ENCODE data around the gene HOMER1.

Gene HOMER1

DNA sequence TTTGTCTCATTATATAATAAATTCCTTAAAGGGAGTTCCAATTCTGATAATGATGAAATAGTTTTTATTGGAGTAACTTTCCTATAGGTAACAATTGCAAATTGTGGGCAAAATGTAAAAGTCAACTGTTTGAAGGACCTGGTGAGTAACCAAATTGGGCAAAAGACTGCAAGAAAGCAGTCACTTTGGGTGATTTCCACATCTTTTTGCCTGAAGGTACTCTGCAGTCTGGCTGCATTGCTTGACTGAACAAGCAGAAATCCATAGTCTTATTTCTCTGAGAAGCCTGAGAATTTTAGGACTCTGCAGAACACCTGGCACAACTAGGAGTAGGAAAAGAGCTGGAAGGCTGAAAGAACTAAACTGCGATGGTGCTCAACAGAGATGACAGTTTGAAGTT lies 114.9 kb downstream of the HOMER1 start:
- no peak overlapping the region for H3K4me2 ChIP-seq
- H3K27me3 ChIP-seq (ENCODE audit: insufficient read depth, low read depth): no peaks in the 10 kb centered on the region
- H3K27ac ChIP-seq: no peak overlapping the region
- TF ChIP-seq, protein P1, sequence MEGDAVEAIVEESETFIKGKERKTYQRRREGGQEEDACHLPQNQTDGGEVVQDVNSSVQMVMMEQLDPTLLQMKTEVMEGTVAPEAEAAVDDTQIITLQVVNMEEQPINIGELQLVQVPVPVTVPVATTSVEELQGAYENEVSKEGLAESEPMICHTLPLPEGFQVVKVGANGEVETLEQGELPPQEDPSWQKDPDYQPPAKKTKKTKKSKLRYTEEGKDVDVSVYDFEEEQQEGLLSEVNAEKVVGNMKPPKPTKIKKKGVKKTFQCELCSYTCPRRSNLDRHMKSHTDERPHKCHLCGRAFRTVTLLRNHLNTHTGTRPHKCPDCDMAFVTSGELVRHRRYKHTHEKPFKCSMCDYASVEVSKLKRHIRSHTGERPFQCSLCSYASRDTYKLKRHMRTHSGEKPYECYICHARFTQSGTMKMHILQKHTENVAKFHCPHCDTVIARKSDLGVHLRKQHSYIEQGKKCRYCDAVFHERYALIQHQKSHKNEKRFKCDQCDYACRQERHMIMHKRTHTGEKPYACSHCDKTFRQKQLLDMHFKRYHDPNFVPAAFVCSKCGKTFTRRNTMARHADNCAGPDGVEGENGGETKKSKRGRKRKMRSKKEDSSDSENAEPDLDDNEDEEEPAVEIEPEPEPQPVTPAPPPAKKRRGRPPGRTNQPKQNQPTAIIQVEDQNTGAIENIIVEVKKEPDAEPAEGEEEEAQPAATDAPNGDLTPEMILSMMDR (conservative IDR thresholded peaks at IDR 0.05; ENCODE audit: low read depth, low read length): no peak
- H3K4me1 ChIP-seq (ENCODE audit: low read depth, poor library complexity, severe bottlenecking): no peaks in the 10 kb centered on the region
- no peak overlapping the region for H2AFZ ChIP-seq (ENCODE audit: low read depth)
- no peak overlapping the region for H3K9ac ChIP-seq
- H4K20me1 ChIP-seq (ENCODE audit: insufficient read depth): no peaks in the 10 kb centered on the region
- no peaks in the 10 kb centered on the region for H3K36me3 ChIP-seq (ENCODE audit: insufficient read depth)
- H3K79me2 ChIP-seq (ENCODE audit: insufficient read depth, low read depth): no peaks in the 10 kb centered on the region
- no peak overlapping the region for H3K4me3 ChIP-seq (IDR thresholded peaks at IDR 0.05; ENCODE audit: insufficient read depth, low read depth, low read length)

DNA sequence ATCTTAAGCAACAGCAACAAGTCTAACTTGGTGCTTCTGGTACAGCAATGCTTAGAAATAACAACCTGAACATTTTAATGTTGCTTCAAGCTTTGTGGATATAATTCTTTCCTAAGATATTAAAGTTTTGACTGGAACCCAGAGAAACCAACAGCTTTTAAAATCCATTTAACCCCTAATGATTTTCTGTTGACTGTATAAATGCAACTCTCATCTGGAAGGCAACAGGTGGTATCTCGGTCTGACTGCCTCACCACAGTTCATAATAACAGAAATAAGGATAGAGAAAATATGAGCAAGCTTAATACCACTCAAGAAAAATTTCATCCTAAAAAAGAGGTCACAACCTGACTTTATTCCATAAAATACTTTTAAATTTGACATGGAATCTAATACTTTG lies 116.9 kb downstream of the HOMER1 start:
- no peak overlapping the region for H2AFZ ChIP-seq (ENCODE audit: low read depth)
- no peaks in the 10 kb centered on the region for H3K4me1 ChIP-seq (ENCODE audit: low read depth, poor library complexity, severe bottlenecking)

DNA sequence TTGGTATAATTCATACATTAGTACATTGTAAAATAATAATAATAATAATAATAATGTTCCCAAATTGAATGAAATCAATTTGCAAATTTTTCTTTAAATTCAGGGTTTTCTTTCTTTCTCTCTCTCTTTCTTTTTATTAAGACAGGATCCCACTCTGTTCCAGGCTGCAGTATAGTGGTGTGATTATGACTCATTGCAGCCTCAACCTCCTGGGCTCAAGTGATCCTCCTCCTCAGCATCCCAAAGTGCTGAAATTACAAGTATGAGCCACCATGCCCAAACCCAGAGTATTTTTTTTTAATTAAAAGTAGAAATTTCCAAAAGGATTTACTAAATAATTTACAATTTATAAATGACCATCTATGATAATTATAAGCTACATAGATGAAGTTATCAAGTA lies 117.7 kb downstream of the HOMER1 start:
- no peak overlapping the region for H3K4me2 ChIP-seq
- H3K79me2 ChIP-seq (ENCODE audit: insufficient read depth, low read depth): no peaks in the 10 kb centered on the region
- H3K27ac ChIP-seq: no peak overlapping the region
- H4K20me1 ChIP-seq (ENCODE audit: insufficient read depth): no peaks in the 10 kb centered on the region
- H3K36me3 ChIP-seq (ENCODE audit: insufficient read depth): no peaks in the 10 kb centered on the region
- no peak overlapping the region for H3K9ac ChIP-seq
- H3K4me1 ChIP-seq (ENCODE audit: low read depth, poor library complexity, severe bottlenecking): no peaks in the 10 kb centered on the region
- no peak overlapping the region for H2AFZ ChIP-seq (ENCODE audit: low read depth)
- no peaks in the 10 kb centered on the region for H3K27me3 ChIP-seq (ENCODE audit: insufficient read depth, low read depth)
- no peak overlapping the region for H3K4me3 ChIP-seq (IDR thresholded peaks at IDR 0.05; ENCODE audit: insufficient read depth, low read depth, low read length)
- TF ChIP-seq, protein P1 (conservative IDR thresholded peaks at IDR 0.05; ENCODE audit: low read depth, low read length): no peak

More for the DNA sequence above, 116.9 kb downstream of the HOMER1 start:
- H3K9ac ChIP-seq: no peak overlapping the region
- H3K36me3 ChIP-seq (ENCODE audit: insufficient read depth): no peaks in the 10 kb centered on the region
- H3K27me3 ChIP-seq (ENCODE audit: insufficient read depth, low read depth): no peaks in the 10 kb centered on the region
- H3K4me2 ChIP-seq: no peak overlapping the region
- H4K20me1 ChIP-seq (ENCODE audit: insufficient read depth): no peaks in the 10 kb centered on the region
- H3K27ac ChIP-seq: no peak overlapping the region
- TF ChIP-seq, protein P1 (conservative IDR thresholded peaks at IDR 0.05; ENCODE audit: low read depth, low read length): no peak
- no peak overlapping the region for H3K4me3 ChIP-seq (IDR thresholded peaks at IDR 0.05; ENCODE audit: insufficient read depth, low read depth, low read length)
- H3K79me2 ChIP-seq (ENCODE audit: insufficient read depth, low read depth): no peaks in the 10 kb centered on the region

DNA sequence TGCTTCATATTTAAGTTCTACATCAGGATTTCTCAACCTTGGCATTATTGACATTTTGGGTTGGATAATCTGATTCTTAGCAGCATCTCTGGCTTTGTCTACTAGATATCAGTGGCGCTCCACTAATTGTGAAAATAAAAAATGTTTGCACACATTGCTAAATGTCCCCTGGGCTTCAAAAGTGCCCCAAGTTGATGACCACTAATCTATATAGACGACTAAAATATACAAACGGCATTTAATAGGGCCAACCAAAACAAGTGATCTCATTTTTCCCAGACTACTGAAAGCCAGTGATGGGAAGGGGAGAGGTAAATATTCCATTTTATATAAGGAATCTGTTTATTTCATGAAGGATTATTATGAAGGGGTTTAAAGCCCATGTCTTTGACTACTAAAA lies 118.6 kb downstream of the HOMER1 start:
- Histone ChIP-seq H3K9ac (no peak overlapping the region), H3K4me1 (ENCODE audit: low read depth, poor library complexity, severe bottlenecking) (no peaks in the 10 kb centered on the region), H3K27ac (no peak overlapping the region), H3K79me2 (ENCODE audit: insufficient read depth, low read depth) (no peaks in the 10 kb centered on the region), H3K4me3 (IDR thresholded peaks at IDR 0.05; ENCODE audit: insufficient read depth, low read depth, low read length) (no peak overlapping the region), H3K4me2 (no peak overlapping the region), H3K36me3 (ENCODE audit: insufficient read depth) (no peaks in the 10 kb centered on the region), H4K20me1 (ENCODE audit: insufficient read depth) (no peaks in the 10 kb centered on the region), H2AFZ (ENCODE audit: low read depth) (no peak overlapping the region), H3K27me3 (ENCODE audit: insufficient read depth, low read depth) (no peaks in the 10 kb centered on the region)
- TF ChIP-seq, protein P1 (conservative IDR thresholded peaks at IDR 0.05; ENCODE audit: low read depth, low read length): no peak
